Measurements from ENCODE around the gene MTG2.
A peak's percentile ranks its signal among the peaks of the same experiment; 100 is the strongest.

The MTG2 gene

GRCh38 chr20:62208061-62208794 is 25.4 kb downstream of the MTG2 start:
- no peak for DNase-seq

- peak; percentile 77 for DNase-seq
These were observed 26.2 kb downstream of the MTG2 start for GRCh38 chr20:62208795-62209755.

- no peak for DNase-seq
These were observed 27.1 kb downstream of the MTG2 start for GRCh38 chr20:62209850-62210495.

- no peak for DNase-seq
These were observed 27.6 kb downstream of the MTG2 start for GRCh38 chr20:62210496-62210855.

GRCh38 chr20:62211216-62211615 is 28.4 kb downstream of the MTG2 start:
- DNase-seq: no peak

- no peak for DNase-seq
These were observed 29.0 kb downstream of the MTG2 start for GRCh38 chr20:62211769-62212288.

- no peak for DNase-seq
These were observed 29.5 kb downstream of the MTG2 start for GRCh38 chr20:62212299-62212698.

- DNase-seq: no peak
These were observed 31.2 kb downstream of the MTG2 start for GRCh38 chr20:62214067-62214466.

- no peak for DNase-seq
These were observed 32.5 kb downstream of the MTG2 start for GRCh38 chr20:62215020-62215990.

GRCh38 chr20:62215991-62216635 is 33.3 kb downstream of the MTG2 start:
- DNase-seq: no peak

GRCh38 chr20:62216636-62217566 is 34.1 kb downstream of the MTG2 start:
- no peak for DNase-seq

GRCh38 chr20:62217913-62218773 is 35.3 kb downstream of the MTG2 start:
- DNase-seq: no peak

GRCh38 chr20:62219101-62219991 is 36.5 kb downstream of the MTG2 start:
- no peak for DNase-seq

GRCh38 chr20:62219992-62220665 is 37.3 kb downstream of the MTG2 start, which contains the start of gene HRH3:
HRH3 (minus strand) TSS chr20:62220278; CDS start chr20:62219970, 308 bp downstream.
- DNase-seq: peak; percentile 85

GRCh38 chr20:62220666-62221568 is 38.1 kb downstream of the MTG2 start:
- no peak for DNase-seq

GRCh38 chr20:62222266-62222850 is 39.5 kb downstream of the MTG2 start:
- no peak for DNase-seq

Data from islet precursor cell (in vitro differentiated cells).